ENCODE data around the gene PIMREG. TPM values are rescaled to one million over a fixed set of nuclear protein-coding genes. Genes with fewer than 3 reads are reported as not detected.

The PIMREG gene
- total RNA-seq, 1 donor from 2014 or later, result 0.19 TPM

- peaks cover 15% of the 10 kb centered on the region for H3K9me3 ChIP-seq (replicated peaks)
- no peak overlapping the region for H3K27ac ChIP-seq (replicated peaks)
- peaks cover 24% of the 10 kb centered on the region for H3K27me3 ChIP-seq (ENCODE audit: low read depth)
- DNase-seq, result no peak
- H3K4me3 ChIP-seq, result no peak overlapping the region
- H3K36me3 ChIP-seq, result no peaks in the 10 kb centered on the region
- intact Hi-C loops (cut with micrococcal nuclease), result no loop called here
- no peak for TF ChIP-seq CTCF (IDR thresholded peaks at IDR 0.05; ENCODE audit: borderline replicate concordance)
- no peaks in the 10 kb centered on the region for H3K4me1 ChIP-seq
These were observed 19.6 kb downstream of the PIMREG start for GRCh38 chr17:6463616-6464445.

DNA sequence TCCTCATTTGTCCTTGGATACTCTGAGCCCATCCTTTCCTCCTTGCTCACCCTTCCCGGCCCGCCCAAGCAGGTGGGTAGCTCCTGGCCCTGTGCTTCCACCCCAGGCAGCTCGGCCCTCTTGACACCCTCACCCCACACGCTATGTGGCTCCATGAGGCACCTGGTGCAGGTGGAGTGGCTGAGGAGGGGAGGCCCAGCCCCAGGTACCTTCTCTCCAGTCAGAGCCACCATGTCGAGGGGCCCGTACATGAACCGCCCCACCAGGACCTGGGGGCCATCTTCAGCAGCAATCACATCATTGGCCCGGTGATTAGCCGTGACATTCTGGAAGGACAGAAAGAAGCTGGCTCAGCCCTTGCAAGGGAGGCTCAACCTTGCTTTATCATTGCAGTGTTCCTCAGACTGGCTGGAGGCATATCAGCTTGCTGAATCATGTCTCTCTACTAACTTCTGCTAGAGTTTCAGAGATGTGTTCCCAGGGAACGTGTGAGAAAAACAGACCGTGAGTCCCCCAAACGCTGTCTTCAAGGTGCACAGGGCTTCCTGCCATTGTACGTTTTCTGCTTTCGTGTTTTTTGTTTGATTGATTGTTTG lies 20.3 kb downstream of the PIMREG start:
- Histone ChIP-seq H3K4me1 (no peaks in the 10 kb centered on the region), H3K27me3 (ENCODE audit: low read depth) (peaks cover 20% of the 10 kb centered on the region), H3K9me3 (replicated peaks) (peaks cover 15% of the 10 kb centered on the region), H3K27ac (replicated peaks) (no peak overlapping the region), H3K36me3 (no peaks in the 10 kb centered on the region), H3K4me3 (no peak overlapping the region)
- no peak for TF ChIP-seq CTCF (IDR thresholded peaks at IDR 0.05; ENCODE audit: borderline replicate concordance)
- intact Hi-C loops (cut with micrococcal nuclease), result no loop called here
- no peak for DNase-seq

DNA sequence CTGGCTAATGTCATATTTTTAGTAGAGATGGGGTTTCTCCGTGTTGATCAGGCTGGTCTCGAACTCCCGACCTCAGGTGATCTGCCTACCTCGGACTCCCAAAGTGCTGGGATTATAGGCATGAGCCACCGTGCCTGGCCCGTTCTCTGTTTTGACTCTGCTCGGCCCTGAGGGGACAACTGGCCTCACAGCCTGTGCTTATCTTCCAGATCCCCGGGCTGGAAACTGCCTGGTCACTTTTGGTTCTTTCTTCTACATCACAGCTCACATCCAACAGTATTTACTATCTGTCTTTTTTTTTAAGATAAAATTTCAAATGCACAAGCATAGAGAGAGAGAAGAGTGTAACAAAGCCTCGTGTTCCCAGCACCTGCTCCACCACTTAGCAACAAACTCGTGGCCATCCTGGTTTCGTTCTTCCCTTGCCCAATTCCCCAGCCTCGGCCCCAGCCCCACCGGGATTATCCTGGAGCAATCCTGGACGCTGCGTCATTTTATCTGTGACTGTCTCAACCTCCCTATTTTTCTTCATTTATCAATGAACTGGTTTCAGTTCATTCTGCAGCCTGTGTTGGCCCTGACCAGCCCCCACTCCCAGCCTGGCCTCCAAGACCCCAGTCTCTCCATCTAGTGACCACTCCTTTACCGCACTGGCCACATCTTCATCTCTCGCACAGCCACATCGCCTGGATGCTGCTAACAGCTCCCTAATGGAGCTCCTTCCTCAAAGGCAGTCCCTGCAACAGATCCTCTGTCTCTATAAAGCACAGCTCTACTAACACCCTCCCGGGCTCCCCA lies 21.1 kb downstream of the PIMREG start:
- intact Hi-C loops (cut with micrococcal nuclease), result no loop called here
- Histone ChIP-seq H3K9me3 (replicated peaks) (peaks cover 15% of the 10 kb centered on the region), H3K4me1 (no peaks in the 10 kb centered on the region), H3K27me3 (ENCODE audit: low read depth) (peaks cover 14% of the 10 kb centered on the region), H3K27ac (replicated peaks) (no peak overlapping the region), H3K4me3 (no peak overlapping the region), H3K36me3 (no peaks in the 10 kb centered on the region)
- no peak for DNase-seq
- no peak for TF ChIP-seq CTCF (IDR thresholded peaks at IDR 0.05; ENCODE audit: borderline replicate concordance)

DNA sequence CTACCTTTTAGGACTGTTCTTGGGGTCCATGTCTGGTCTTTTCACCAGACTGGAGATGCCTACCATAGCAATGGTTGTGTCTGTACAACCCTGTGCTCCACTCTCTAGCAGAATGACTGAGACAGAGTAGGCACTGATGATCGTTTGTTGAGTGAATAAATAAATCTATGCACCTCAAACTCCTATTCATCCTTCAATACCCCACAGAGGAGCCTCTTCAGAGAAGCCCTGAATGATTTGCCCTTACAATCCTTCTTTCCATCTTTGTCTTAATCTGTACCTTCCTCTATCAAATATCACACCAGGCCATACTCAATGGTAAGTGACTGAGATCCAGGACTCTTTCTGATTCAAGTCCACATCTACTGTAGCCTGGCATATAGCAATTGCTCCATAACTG lies 23.3 kb downstream of the PIMREG start:
- peaks cover 15% of the 10 kb centered on the region for H3K9me3 ChIP-seq (replicated peaks)
- H3K36me3 ChIP-seq, result no peaks in the 10 kb centered on the region
- peaks cover 14% of the 10 kb centered on the region for H3K27me3 ChIP-seq (ENCODE audit: low read depth)
- H3K4me1 ChIP-seq, result no peaks in the 10 kb centered on the region
- DNase-seq, result no peak
- H3K27ac ChIP-seq (replicated peaks), result no peak overlapping the region
- intact Hi-C loops (cut with micrococcal nuclease), result no loop called here
- H3K4me3 ChIP-seq, result no peak overlapping the region
- no peak for TF ChIP-seq CTCF (IDR thresholded peaks at IDR 0.05; ENCODE audit: borderline replicate concordance)

DNA sequence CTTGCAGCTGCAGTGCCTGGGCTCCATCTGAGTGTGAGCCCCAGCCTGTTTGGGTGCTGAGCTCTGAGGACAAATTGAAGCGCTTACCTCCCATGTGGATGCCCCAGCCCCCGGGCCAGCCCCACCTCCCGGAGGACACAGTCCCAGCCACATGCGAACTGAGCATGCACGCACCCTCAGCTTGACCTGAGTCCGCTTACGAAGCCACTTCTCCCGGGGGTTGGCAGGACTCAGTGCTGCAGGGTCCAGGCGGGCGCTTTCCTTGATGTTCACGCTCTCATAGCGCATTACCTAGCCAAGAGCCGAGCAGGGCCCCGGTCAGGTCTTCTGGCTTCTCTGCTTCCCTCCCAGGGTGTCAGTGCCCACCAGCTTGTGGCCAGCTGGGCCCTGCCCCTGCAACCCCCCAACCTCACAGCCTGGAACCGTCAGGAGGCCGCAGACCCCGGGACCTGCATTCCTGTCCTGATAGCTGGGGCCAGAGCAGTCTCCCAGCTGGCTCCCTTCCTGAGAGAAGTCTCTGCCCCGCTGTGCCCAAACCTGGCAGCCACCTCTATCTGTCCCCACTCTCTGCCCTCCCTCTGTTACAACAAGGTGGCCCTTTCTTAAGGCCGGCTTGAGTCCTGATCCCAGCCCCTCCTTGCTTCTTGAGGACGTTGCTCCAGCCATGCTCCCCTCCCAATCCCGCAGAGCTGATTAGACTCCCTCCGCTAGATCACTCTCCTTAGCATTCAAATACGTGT lies 24.0 kb downstream of the PIMREG start:
- Histone ChIP-seq H3K4me1 (no peaks in the 10 kb centered on the region), H3K27me3 (ENCODE audit: low read depth) (peaks cover 14% of the 10 kb centered on the region), H3K27ac (replicated peaks) (no peak overlapping the region), H3K36me3 (no peaks in the 10 kb centered on the region), H3K4me3 (no peak overlapping the region), H3K9me3 (replicated peaks) (peaks cover 15% of the 10 kb centered on the region)
- no peak for TF ChIP-seq CTCF (IDR thresholded peaks at IDR 0.05; ENCODE audit: borderline replicate concordance)
- intact Hi-C loops (cut with micrococcal nuclease), result no loop called here
- DNase-seq, result no peak

All from left ventricle myocardium inferior (tissue), 1 donor.